HepG2 (cell line): ENCODE data around the gene PTPRM. TPM values are rescaled to one million over a fixed set of nuclear protein-coding genes. Genes with fewer than 3 reads are reported as not detected.

Experiments used
- ATAC-seq: fragments of 200-7000 bp; cut with Tn5 transposase; 3 replicates; pipeline ENCODE4 v1.9.1; 2020; ENCODE audit warnings: mild to moderate bottlenecking, moderate library complexity
- BruUV-seq: library from RNA; stranded (reverse); fragments of 400-500 nt; replicated peaks from 2 replicates; lab custom pipeline; 2021; lab: Mats Ljungman, UMichigan
- CTCF ChIA-PET: fragments of 300-600 bp; formaldehyde crosslinking; extraction: SDS; loops from one replicate; lab custom pipeline; 2021; ENCODE audit warnings: low total read pairs, inconsistent platforms, low intra/inter-chr PET ratio; lab: Yijun Ruan, JAX
- POLR2A ChIA-PET: fragments of 350-600 bp; sonication (Branson Sonifier 250); formaldehyde crosslinking; loops from one replicate; lab custom pipeline; 2020; ENCODE audit warnings: antibody characterized with exemption, inconsistent platforms; lab: Yijun Ruan, JAX
- DNase-seq: peaks from one replicate; pipeline ENCODE4 v3.0.0-alpha.2; 2015; ENCODE audit warnings: low spot score
- FAIRE-seq: peaks from 3 replicates; lab custom pipeline; 2011; peaks lifted over from hg19 to GRCh38; lab: Jason Lieb, UNC
- H2AFZ ChIP-seq: one replicate; pipeline ENCODE4 v1.6.1; 2011; ENCODE audit warnings: low read length, inconsistent platforms
- H3K27ac ChIP-seq: fragments of 300-600 bp; 3 replicates; pipeline ENCODE4 v1.8.0; 2011; ENCODE audit warnings: mixed run types, mild to moderate bottlenecking, mixed read lengths, low read length, inconsistent platforms; ENCODE audit not compliant: insufficient read depth; ENCODE audit errors: extremely low read length
- H3K27me3 ChIP-seq, 2 experiments: fragments of 200-600 bp in 1 of 2; 2 replicates in 1 of 2; 3 replicates in 1 of 2; pipeline versions ENCODE4 v1.6.0 to v1.8.0; 2011; ENCODE audit warnings: low read length in 2 of 2, mild to moderate bottlenecking in 2 of 2, moderate library complexity in 2 of 2, inconsistent platforms in 1 of 2; ENCODE audit not compliant: insufficient read depth in 2 of 2, control insufficient read depth in 1 of 2
- H3K36me3 ChIP-seq, 2 experiments: fragments of 200-600 bp in 1 of 2; replicated peaks in 1 of 2; 2 replicates in 1 of 2; 3 replicates in 1 of 2; pipeline versions ENCODE4 v1.5.1 to v1.8.0; 2011; ENCODE audit warnings: low read length in 2 of 2, inconsistent platforms in 1 of 2; ENCODE audit not compliant: insufficient read depth in 2 of 2, control insufficient read depth in 1 of 2
- H3K4me1 ChIP-seq: 2 replicates; pipeline ENCODE4 v1.5.1; 2012; ENCODE audit warnings: low read length, inconsistent platforms; ENCODE audit not compliant: insufficient read depth
- H3K4me2 ChIP-seq: 2 replicates; pipeline ENCODE4 v1.6.0; 2011; ENCODE audit warnings: low read depth, low read length, inconsistent platforms
- H3K4me3 ChIP-seq, 3 experiments: fragments of 200-600 bp in 1 of 3; sonication (generic), shearing (Covaris generic) in 1 of 3; replicated peaks in 1 of 3; 2 replicates each; pipeline ENCODE4 v1.5.1; 2011 to 2016; ENCODE audit warnings: low read length in 3 of 3, inconsistent platforms in 2 of 3, low read depth in 2 of 3, mild to moderate bottlenecking in 2 of 3, control low read depth in 1 of 3, mixed read lengths in 1 of 3; ENCODE audit not compliant: insufficient read depth in 1 of 3
- H3K79me2 ChIP-seq: one replicate; pipeline ENCODE4 v1.6.1; 2011; ENCODE audit warnings: low read length, inconsistent platforms; ENCODE audit not compliant: insufficient read depth
- H3K9ac ChIP-seq: 2 replicates; pipeline ENCODE4 v1.6.0; 2011; ENCODE audit warnings: mild to moderate bottlenecking, low read depth, low read length, inconsistent platforms; ENCODE audit not compliant: insufficient read depth
- H3K9me3 ChIP-seq: 2 replicates; pipeline ENCODE4 v1.5.1; 2012; ENCODE audit warnings: mild to moderate bottlenecking, low read length
- H4K20me1 ChIP-seq: 2 replicates; pipeline ENCODE4 v1.6.0; 2011; ENCODE audit warnings: inconsistent platforms, mild to moderate bottlenecking, low read length, moderate library complexity; ENCODE audit not compliant: insufficient read depth
- AHR ChIP-seq: IDR thresholded peaks from 2 replicates; pipeline ENCODE4 v1.6.1; 2018; ENCODE audit warnings: missing genetic modification reagents, missing compliant biosample characterization
- ATAD3A ChIP-seq: sonication (generic); formaldehyde crosslinking; IDR thresholded peaks from 2 replicates; pipeline ENCODE4 v1.4.0; 2020; ENCODE audit warnings: missing genetic modification reagents
- MAFK ChIP-seq, 2 experiments: IDR thresholded peaks in 1 of 2; conservative IDR thresholded peaks in 1 of 2; 2 replicates each; pipeline ENCODE4 v1.6.1; 2011; ENCODE audit warnings: improper control_type of control experiment in 2 of 2, low read length in 2 of 2
- NRL ChIP-seq: sonication (generic); formaldehyde crosslinking; IDR thresholded peaks from 2 replicates; pipeline ENCODE4 v1.5.0; 2020; ENCODE audit warnings: missing genetic modification reagents, mild to moderate bottlenecking, moderate library complexity, borderline replicate concordance
- POLR2AphosphoS5 ChIP-seq: IDR thresholded peaks from 2 replicates; pipeline ENCODE4 v1.6.1; 2012; ENCODE audit warnings: low read depth, low read length
- RAD21 ChIP-seq: fragments of 450-650 bp; formaldehyde crosslinking; IDR thresholded peaks from 2 replicates; pipeline ENCODE4 v1.5.0; 2020; ENCODE audit warnings: mild to moderate bottlenecking
- SMARCC2 ChIP-seq: fragments of 450-650 bp; IDR thresholded peaks from 2 replicates; pipeline ENCODE4 v1.6.1; 2017; ENCODE audit warnings: antibody characterized with exemption, mild to moderate bottlenecking
- SYNCRIP ChIP-seq: fragments of 200-400 bp; formaldehyde crosslinking; IDR thresholded peaks from 2 replicates; pipeline ENCODE4 v1.6.1; 2018; ENCODE audit warnings: mild to moderate bottlenecking, low read depth, low read length; ENCODE audit not compliant: insufficient read depth
- ZBTB38 ChIP-seq: sonication (generic); formaldehyde crosslinking; IDR thresholded peaks from 2 replicates; pipeline ENCODE4 v1.5.1; 2020; ENCODE audit warnings: mild to moderate bottlenecking, missing genetic modification reagents
- ZKSCAN5 ChIP-seq: sonication (generic); formaldehyde crosslinking; IDR thresholded peaks from 2 replicates; pipeline ENCODE4 v1.5.1; 2020; ENCODE audit warnings: mild to moderate bottlenecking, missing genetic modification reagents
- ZNF367 ChIP-seq: sonication (generic); formaldehyde crosslinking; IDR thresholded peaks from 2 replicates; pipeline ENCODE4 v1.4.0; 2020; ENCODE audit warnings: missing genetic modification reagents, borderline replicate concordance
- WGBS: methylation state at CpG from one replicate; pipeline ENCODE4 v1.1.6; 2017; ENCODE audit warnings: low lambda C conversion rate; 5-methylcytosine and 5-hydroxymethylcytosine counted together
- in situ Hi-C: cut with HindIII; loops from 2 replicates; pipeline ENCODE4 v1.10.0; 2017; ENCODE audit warnings: low pct_unique_long_range_greater_than_20kb; ENCODE audit not compliant: extremely low pct_ligation_motif_present
- intact Hi-C: fragments of 100-400 bp; cut with micrococcal nuclease; formaldehyde crosslinking; loops from one replicate; pipeline ENCODE4 v1.10.0; 2022; ENCODE audit not compliant: unreplicated experiment
- polyA plus RNA-seq, 8 experiments: library from polyadenylated mRNA; depleted of rRNA in 3 of 8; stranded (reverse) in 7 of 8; unstranded in 1 of 8; fragments of >200 nt; fragmentation: Illumina TruSeq in 4 of 8; extraction: Trizol in 4 of 8; gene quantifications; 2 replicates each; pipeline versions ENCODE4 v1.2.1 to v1.2.3, GENCODE V29; 2011 to 2016; ENCODE audit warnings: low read depth in 4 of 8, missing spikeins in 1 of 8, mixed read lengths in 1 of 8; ENCODE audit not compliant: insufficient read depth in 1 of 8
- total RNA-seq, 5 experiments: library from RNA; depleted of rRNA; stranded (reverse); fragments of >200 nt; fragmentation: Illumina TruSeq; extraction: Trizol; gene quantifications; 2 replicates each; pipeline ENCODE4 v1.2.3, GENCODE V29; 2016; ENCODE audit warnings: low read depth in 1 of 5
- TF ChIP-seq, protein P1 (sequence below): sonication (generic); formaldehyde crosslinking; IDR thresholded peaks from 2 replicates; pipeline ENCODE4 v1.4.0; 2020; ENCODE audit warnings: missing genetic modification reagents
- TF ChIP-seq, protein P2 (sequence below): sonication (generic); formaldehyde crosslinking; IDR thresholded peaks from 2 replicates; pipeline ENCODE4 v1.9.0; 2022; ENCODE audit warnings: low read depth, missing genetic modification reagents
- TF ChIP-seq, protein P3 (sequence below): sonication (generic); formaldehyde crosslinking; IDR thresholded peaks from 2 replicates; pipeline ENCODE4 v1.5.0; 2020; ENCODE audit warnings: missing genetic modification reagents
- TF ChIP-seq, protein P4 (sequence below): sonication (generic); formaldehyde crosslinking; IDR thresholded peaks from 2 replicates; pipeline ENCODE4 v1.5.1; 2020; ENCODE audit warnings: mild to moderate bottlenecking, missing genetic modification reagents, borderline replicate concordance
- TF ChIP-seq, protein P5 (sequence below): sonication (generic); formaldehyde crosslinking; IDR thresholded peaks from 2 replicates; pipeline ENCODE4 v1.4.0; 2020; ENCODE audit warnings: mild to moderate bottlenecking, missing genetic modification reagents

Gene PTPRM
- total and polyA plus RNA-seq, 2 of the 13 experiments (the other 11 are each of a cell fraction or from before 2014, with no cell fraction given) = 12.6 to 108 TPM

DNA sequence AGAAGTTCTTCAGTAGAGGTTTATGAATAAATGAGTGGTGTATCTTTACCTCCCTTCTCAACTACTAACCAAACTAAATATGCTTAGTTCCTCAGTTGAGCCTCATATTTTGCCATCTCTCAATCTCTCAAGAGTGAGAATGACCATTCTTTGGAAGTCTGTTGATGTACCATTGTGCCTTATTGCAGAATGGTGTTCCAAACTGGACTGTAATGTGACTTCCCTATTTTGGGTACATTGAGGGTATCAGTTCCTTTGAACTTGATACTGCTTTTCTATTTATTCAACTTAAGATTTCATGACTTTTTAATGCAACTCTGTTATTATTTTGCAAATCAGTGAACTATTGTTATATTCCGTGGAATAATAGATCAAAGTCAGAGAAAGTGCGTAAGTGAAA, 159.4 kb downstream of the PTPRM start (continued):
- TF ChIP-seq AHR (CRISPR knock-in tag) (no peak), SMARCC2 (no peak), RAD21 (CRISPR knock-in tag) (no peak)

DNA sequence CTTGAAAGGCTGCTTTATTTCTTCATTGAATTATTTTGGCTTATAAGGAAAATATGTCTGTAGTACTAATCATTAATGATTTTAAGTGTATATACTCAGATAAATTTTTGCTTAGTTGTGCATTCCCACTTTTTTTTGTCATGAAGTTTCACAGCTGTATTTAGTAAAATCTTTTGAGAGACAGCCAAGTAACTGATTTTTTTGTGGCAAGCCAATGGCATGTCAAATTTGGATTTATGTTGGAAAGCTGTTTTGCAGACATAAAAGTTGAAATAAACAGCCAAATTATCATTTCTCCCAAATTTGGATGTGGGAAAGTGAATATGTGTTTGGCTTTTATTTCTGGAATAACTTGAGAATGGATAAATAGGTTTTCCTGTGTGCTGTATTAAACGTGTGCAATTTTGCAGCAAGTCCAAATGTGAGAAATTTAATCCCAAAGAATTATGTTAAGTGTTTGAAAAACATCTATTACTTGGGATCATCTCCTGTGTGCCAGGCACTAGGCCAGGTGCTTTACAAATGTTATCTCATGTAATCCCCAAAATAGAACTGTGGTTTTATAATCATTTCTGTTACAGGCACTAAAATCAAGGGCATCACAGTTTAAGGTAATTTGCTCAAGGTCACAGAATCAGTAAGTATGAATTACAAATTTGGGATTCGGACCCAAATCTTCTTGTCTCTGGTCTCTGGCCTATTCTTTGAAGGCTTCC, 160.4 kb downstream of the PTPRM start:
- no peaks in the 10 kb centered on the region for H3K9me3 ChIP-seq
- no TSS peak for BruUV-seq
- peaks cover 22% of the 10 kb centered on the region for H3K4me1 ChIP-seq
- 97% methylated on average over 2 of the region's 2 CpGs for WGBS
- no peaks in the 10 kb centered on the region for H4K20me1 ChIP-seq
- intact Hi-C loops (no loop called here), in situ Hi-C loops (no loop called here)
- H3K9ac ChIP-seq = no peak overlapping the region
- ATAC-seq (no peak), FAIRE-seq (no peak), DNase-seq (no peak)
- H3K36me3 ChIP-seq = no peaks in the 10 kb centered on the region
- no peak overlapping the region for H3K4me3 ChIP-seq
- H2AFZ ChIP-seq = no peak overlapping the region
- H3K27me3 ChIP-seq = no peaks in the 10 kb centered on the region
- no peak overlapping the region for H3K27ac ChIP-seq
- no peak overlapping the region for H3K4me2 ChIP-seq
- ChIA-PET POLR2A (no interaction called here), CTCF (no interaction called here)
- no peaks in the 10 kb centered on the region for H3K79me2 ChIP-seq
- TF ChIP-seq ZKSCAN5 (CRISPR knock-in tag) (no peak), ZNF367 (CRISPR knock-in tag) (no peak), SYNCRIP (no peak), ZBTB38 (CRISPR knock-in tag) (no peak), MAFK (conservative IDR thresholded peaks at IDR 0.05 in 1 of 2, IDR thresholded peaks at IDR 0.05 in 1 of 2; ENCODE audit: low read length in 2 of 2) (no peak), ATAD3A (CRISPR knock-in tag) (no peak), AHR (CRISPR knock-in tag) (no peak), NRL (CRISPR knock-in tag) (no peak), POLR2AphosphoS5 (no peak)
- TF ChIP-seq, protein P1, sequence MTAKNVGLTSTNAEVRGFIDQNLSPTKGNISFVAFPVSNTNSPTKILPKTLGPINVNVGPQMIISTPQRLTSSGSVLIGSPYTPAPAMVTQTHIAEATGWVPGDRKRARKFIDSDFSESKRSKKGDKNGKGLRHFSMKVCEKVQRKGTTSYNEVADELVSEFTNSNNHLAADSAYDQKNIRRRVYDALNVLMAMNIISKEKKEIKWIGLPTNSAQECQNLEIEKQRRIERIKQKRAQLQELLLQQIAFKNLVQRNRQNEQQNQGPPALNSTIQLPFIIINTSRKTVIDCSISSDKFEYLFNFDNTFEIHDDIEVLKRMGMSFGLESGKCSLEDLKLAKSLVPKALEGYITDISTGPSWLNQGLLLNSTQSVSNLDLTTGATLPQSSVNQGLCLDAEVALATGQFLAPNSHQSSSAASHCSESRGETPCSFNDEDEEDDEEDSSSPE (CRISPR knock-in tag) = no peak
- TF ChIP-seq, protein P2, sequence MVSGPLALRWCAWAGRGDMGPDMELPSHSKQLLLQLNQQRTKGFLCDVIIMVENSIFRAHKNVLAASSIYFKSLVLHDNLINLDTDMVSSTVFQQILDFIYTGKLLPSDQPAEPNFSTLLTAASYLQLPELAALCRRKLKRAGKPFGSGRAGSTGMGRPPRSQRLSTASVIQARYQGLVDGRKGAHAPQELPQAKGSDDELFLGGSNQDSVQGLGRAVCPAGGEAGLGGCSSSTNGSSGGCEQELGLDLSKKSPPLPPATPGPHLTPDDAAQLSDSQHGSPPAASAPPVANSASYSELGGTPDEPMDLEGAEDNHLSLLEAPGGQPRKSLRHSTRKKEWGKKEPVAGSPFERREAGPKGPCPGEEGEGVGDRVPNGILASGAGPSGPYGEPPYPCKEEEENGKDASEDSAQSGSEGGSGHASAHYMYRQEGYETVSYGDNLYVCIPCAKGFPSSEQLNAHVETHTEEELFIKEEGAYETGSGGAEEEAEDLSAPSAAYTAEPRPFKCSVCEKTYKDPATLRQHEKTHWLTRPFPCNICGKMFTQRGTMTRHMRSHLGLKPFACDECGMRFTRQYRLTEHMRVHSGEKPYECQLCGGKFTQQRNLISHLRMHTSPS (CRISPR knock-in tag) = no peak
- TF ChIP-seq, protein P3, sequence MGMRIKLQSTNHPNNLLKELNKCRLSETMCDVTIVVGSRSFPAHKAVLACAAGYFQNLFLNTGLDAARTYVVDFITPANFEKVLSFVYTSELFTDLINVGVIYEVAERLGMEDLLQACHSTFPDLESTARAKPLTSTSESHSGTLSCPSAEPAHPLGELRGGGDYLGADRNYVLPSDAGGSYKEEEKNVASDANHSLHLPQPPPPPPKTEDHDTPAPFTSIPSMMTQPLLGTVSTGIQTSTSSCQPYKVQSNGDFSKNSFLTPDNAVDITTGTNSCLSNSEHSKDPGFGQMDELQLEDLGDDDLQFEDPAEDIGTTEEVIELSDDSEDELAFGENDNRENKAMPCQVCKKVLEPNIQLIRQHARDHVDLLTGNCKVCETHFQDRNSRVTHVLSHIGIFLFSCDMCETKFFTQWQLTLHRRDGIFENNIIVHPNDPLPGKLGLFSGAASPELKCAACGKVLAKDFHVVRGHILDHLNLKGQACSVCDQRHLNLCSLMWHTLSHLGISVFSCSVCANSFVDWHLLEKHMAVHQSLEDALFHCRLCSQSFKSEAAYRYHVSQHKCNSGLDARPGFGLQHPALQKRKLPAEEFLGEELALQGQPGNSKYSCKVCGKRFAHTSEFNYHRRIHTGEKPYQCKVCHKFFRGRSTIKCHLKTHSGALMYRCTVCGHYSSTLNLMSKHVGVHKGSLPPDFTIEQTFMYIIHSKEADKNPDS (CRISPR knock-in tag) = no peak
- TF ChIP-seq, protein P4, sequence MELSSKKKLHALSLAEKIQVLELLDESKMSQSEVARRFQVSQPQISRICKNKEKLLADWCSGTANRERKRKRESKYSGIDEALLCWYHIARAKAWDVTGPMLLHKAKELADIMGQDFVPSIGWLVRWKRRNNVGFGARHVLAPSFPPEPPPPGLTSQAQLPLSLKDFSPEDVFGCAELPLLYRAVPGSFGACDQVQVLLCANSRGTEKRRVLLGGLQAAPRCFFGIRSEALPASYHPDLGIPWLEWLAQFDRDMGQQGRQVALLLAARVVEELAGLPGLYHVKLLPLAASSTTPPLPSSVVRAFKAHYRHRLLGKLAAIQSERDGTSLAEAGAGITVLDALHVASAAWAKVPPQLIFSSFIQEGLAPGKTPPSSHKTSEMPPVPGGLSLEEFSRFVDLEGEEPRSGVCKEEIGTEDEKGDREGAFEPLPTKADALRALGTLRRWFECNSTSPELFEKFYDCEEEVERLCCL (CRISPR knock-in tag) = no peak
- TF ChIP-seq, protein P5, sequence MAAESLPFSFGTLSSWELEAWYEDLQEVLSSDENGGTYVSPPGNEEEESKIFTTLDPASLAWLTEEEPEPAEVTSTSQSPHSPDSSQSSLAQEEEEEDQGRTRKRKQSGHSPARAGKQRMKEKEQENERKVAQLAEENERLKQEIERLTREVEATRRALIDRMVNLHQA (CRISPR knock-in tag) = no peak
- TF ChIP-seq, all 625 proteins: peak for 0
